Cerebellar cortex (tissue), 1 donor: ENCODE data around the gene ZNF555.
"Not testable (repeated sequence)": the region's sequence is repeated elsewhere in the genome, so short reads cannot be mapped to it uniquely, and the experiment has no call there.

Experiments used
- DNase-seq: peaks from one replicate; pipeline ENCODE4 v3.0.0-alpha.2; 2015; ENCODE audit warnings: low spot score

ZNF555 gene

GRCh38 chr19:2840794-2841791 is at the start of gene ZNF555:
TSS of gene ZNF555 (plus strand) at chr19:2841475. CDS start at chr19:2841573, 98 bp downstream.
- DNase-seq = peak; percentile 99

- DNase-seq = no peak
Observed at GRCh38 chr19:2791876-2792275, 49.4 kb upstream of the ZNF555 start.

- DNase-seq = not testable (repeated sequence)
Observed at GRCh38 chr19:2792666-2793065, 48.6 kb upstream of the ZNF555 start.

- no peak for DNase-seq
Observed at GRCh38 chr19:2793126-2793525, 48.1 kb upstream of the ZNF555 start.

- DNase-seq = no peak
Observed at GRCh38 chr19:2793577-2793976, 47.7 kb upstream of the ZNF555 start.

GRCh38 chr19:2795827-2796658 is 45.2 kb upstream of the ZNF555 start:
- no peak for DNase-seq

GRCh38 chr19:2796659-2797266 is 44.5 kb upstream of the ZNF555 start:
- no peak for DNase-seq

- no peak for DNase-seq
Observed at GRCh38 chr19:2797280-2797679, 44.0 kb upstream of the ZNF555 start.

- DNase-seq = no peak
Observed at GRCh38 chr19:2798158-2798685, 43.1 kb upstream of the ZNF555 start.

GRCh38 chr19:2798733-2799132 is 42.5 kb upstream of the ZNF555 start:
- DNase-seq = peak; percentile 38

GRCh38 chr19:2799273-2800020 is 41.8 kb upstream of the ZNF555 start:
- no peak for DNase-seq

GRCh38 chr19:2800506-2800905 is 40.8 kb upstream of the ZNF555 start:
- DNase-seq = peak; percentile 61

- no peak for DNase-seq
Observed at GRCh38 chr19:2802826-2803225, 38.4 kb upstream of the ZNF555 start.

GRCh38 chr19:2803486-2804155 is 37.7 kb upstream of the ZNF555 start:
- no peak for DNase-seq

- no peak for DNase-seq
Observed at GRCh38 chr19:2804156-2805004, 36.9 kb upstream of the ZNF555 start.

- DNase-seq = no peak
Observed at GRCh38 chr19:2805261-2805900, 35.9 kb upstream of the ZNF555 start.

GRCh38 chr19:2805991-2806649 is 35.2 kb upstream of the ZNF555 start:
- DNase-seq = no peak

- DNase-seq = no peak
Observed at GRCh38 chr19:2806736-2807378, 34.4 kb upstream of the ZNF555 start.
